PFSK-1 (cell line): Measurements from ENCODE around the gene APLP1. TPM values are rescaled to one million over a fixed set of nuclear protein-coding genes. Genes with fewer than 3 reads are reported as not detected.

Experiments
- FOXP2 ChIP-seq: optimal IDR thresholded peaks from 2 replicates; pipeline ENCODE3; 2011; ENCODE audit warnings: borderline replicate concordance, control low read depth, inconsistent platforms; ENCODE audit not compliant: insufficient read depth; ENCODE audit errors: extremely low read length, extremely low read depth
- POLR2AphosphoS5 ChIP-seq: IDR thresholded peaks from 2 replicates; pipeline ENCODE4 v1.6.1; 2012; ENCODE audit warnings: low read depth, mild to moderate bottlenecking, control low read depth, low read length, moderate library complexity
- SIN3A ChIP-seq: IDR thresholded peaks from 2 replicates; pipeline ENCODE4 v1.6.1; 2012; ENCODE audit warnings: mild to moderate bottlenecking, low read length, moderate library complexity, borderline replicate concordance; ENCODE audit not compliant: insufficient read depth
- TAF1 ChIP-seq: IDR thresholded peaks from 2 replicates; pipeline ENCODE4 v1.6.1; 2012; ENCODE audit warnings: low read length, control low read depth, borderline replicate concordance; ENCODE audit not compliant: insufficient read depth
- polyA plus RNA-seq: library from polyadenylated mRNA; unstranded; fragments of >200 nt; gene quantifications from one replicate; pipeline ENCODE4 v1.2.1, GENCODE V29; 2012; ENCODE audit warnings: low read depth, missing spikeins; ENCODE audit not compliant: insufficient read length
- TF ChIP-seq, protein P1 (sequence below), 2 experiments: IDR thresholded peaks; 2 replicates each; pipeline versions ENCODE4 v1.6.1 to v1.8.0; 2011 to 2012; ENCODE audit warnings: low read depth in 2 of 2, low read length in 2 of 2, control low read depth in 1 of 2, inconsistent platforms in 1 of 2, mild to moderate bottlenecking in 1 of 2, moderate library complexity in 1 of 2; ENCODE audit not compliant: insufficient read depth in 1 of 2

Gene APLP1
- 11.4 TPM for polyA plus RNA-seq

DNA sequence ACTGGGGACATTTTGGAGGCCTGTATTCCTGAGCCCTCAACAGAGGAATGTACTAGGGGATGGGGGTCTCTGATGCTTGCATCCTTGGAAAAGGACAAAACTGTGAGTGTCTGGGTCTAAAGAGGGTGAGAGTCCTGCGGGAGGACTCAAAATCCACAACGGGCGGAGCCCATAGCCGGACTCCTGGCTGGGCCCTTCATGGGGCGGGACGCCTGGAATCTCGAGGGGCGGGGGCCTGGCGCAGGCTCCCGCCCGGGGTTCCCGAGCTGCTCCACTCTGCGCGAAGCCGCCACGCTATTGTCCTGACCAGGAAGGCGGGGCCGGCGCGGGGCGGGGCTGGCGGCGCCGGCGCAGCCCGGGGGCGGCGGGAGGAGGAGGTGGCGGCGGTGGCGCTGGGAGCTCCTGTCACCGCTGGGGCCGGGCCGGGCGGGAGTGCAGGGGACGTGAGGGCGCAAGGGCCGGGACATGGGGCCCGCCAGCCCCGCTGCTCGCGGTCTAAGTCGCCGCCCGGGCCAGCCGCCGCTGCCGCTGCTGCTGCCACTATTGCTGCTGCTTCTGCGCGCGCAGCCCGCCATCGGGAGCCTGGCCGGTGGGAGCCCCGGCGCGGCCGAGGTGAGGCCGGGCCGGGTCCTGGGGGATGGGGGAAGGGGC is at the start of gene APLP1:
APLP1 (plus strand) TSS at position 403 of the 651 bp plus-strand sequence; CDS start at position 466, 63 bp downstream.
- no peak for TF ChIP-seq TAF1
- TF ChIP-seq POLR2AphosphoS5 = no peak
- TF ChIP-seq, protein P1, sequence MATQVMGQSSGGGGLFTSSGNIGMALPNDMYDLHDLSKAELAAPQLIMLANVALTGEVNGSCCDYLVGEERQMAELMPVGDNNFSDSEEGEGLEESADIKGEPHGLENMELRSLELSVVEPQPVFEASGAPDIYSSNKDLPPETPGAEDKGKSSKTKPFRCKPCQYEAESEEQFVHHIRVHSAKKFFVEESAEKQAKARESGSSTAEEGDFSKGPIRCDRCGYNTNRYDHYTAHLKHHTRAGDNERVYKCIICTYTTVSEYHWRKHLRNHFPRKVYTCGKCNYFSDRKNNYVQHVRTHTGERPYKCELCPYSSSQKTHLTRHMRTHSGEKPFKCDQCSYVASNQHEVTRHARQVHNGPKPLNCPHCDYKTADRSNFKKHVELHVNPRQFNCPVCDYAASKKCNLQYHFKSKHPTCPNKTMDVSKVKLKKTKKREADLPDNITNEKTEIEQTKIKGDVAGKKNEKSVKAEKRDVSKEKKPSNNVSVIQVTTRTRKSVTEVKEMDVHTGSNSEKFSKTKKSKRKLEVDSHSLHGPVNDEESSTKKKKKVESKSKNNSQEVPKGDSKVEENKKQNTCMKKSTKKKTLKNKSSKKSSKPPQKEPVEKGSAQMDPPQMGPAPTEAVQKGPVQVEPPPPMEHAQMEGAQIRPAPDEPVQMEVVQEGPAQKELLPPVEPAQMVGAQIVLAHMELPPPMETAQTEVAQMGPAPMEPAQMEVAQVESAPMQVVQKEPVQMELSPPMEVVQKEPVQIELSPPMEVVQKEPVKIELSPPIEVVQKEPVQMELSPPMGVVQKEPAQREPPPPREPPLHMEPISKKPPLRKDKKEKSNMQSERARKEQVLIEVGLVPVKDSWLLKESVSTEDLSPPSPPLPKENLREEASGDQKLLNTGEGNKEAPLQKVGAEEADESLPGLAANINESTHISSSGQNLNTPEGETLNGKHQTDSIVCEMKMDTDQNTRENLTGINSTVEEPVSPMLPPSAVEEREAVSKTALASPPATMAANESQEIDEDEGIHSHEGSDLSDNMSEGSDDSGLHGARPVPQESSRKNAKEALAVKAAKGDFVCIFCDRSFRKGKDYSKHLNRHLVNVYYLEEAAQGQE (IDR thresholded peaks at IDR 0.05; ENCODE audit: insufficient read depth in 1 of 2, low read depth in 2 of 2, low read length in 2 of 2) = no peak
- no peak for TF ChIP-seq FOXP2
- TF ChIP-seq SIN3A = no peak

DNA sequence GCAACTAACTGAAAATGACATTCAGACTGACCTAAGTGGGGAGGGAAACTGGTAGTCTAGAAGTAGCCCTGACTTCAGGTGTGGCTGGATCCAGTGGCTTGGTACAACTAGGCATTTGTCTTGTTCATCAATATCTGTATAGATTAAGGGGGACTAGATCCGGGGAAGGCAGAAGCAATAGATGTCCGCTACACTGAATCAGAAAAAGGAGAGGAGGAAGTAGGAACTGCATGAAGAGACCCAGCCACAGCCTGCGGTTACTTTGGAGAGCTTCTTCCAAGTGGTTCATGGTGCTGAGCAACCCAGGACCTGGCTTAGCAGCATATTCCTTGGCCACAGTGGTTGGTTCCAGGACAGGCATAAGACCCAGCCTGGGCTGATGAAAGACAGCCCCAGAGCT is 45.8 kb upstream of the APLP1 start:
- TF ChIP-seq TAF1 (no peak), SIN3A (no peak), FOXP2 (no peak), POLR2AphosphoS5 (no peak)
- TF ChIP-seq, protein P1 (IDR thresholded peaks at IDR 0.05; ENCODE audit: insufficient read depth in 1 of 2, low read depth in 2 of 2, low read length in 2 of 2) = no peak

DNA sequence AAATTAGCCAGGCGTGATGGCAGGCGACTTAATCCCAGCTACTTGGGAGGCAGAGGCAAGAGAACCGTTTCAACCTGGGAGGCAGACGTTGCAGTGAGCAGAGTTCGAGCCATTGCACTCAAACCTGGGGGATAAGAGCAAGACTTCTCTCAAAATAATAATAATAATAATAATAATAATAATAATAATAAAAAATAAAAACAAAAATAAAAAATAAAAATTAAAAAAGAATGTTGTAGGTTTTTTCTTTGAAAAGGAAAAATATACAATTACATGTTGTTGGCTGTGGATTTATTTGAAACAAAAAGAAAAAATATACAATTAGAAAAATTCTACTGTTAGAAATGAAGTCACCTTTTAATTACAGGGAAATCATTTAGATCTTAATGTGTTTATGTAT is 44.2 kb upstream of the APLP1 start:
- no peak for TF ChIP-seq POLR2AphosphoS5
- TF ChIP-seq, protein P1 (IDR thresholded peaks at IDR 0.05; ENCODE audit: insufficient read depth in 1 of 2, low read depth in 2 of 2, low read length in 2 of 2) = no peak
- TF ChIP-seq TAF1 = no peak

DNA sequence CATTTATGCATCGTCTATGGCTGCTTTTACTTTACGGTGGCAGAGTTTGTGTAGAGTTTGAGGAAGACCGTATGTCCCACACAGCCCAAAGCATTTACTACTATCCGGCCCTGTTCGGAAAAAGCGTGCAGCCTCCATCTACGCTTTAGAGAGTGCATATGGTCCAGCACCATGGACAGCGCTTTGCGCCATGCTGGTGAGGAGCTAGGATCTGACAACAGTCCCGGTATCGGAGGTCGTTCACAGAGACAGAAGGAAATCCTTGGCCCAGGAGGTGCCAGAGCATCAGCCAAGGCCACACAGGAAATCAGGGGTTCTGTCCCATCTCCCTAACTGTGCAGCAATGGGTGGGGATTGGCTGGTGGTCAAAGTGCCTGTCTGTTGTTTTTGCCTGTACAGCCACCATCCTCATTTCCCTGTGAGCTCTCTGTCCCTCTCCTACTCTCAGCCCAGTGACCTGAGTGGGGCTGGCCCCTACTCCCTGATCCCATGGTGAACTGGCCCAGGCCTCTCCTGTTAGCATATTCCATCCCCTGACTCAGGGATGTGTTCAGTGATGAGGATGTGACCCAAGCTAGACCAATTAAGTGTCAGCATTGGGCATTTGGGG is 39.6 kb upstream of the APLP1 start:
- TF ChIP-seq, protein P1 (IDR thresholded peaks at IDR 0.05; ENCODE audit: insufficient read depth in 1 of 2, low read depth in 2 of 2, low read length in 2 of 2) = peak; percentile 99 to 100
- TF ChIP-seq SIN3A (peak; percentile 92; the same call in 1 of the 2 replicates), FOXP2 (no peak)
